Measurements from ENCODE around the gene TRAF5.

DNA sequence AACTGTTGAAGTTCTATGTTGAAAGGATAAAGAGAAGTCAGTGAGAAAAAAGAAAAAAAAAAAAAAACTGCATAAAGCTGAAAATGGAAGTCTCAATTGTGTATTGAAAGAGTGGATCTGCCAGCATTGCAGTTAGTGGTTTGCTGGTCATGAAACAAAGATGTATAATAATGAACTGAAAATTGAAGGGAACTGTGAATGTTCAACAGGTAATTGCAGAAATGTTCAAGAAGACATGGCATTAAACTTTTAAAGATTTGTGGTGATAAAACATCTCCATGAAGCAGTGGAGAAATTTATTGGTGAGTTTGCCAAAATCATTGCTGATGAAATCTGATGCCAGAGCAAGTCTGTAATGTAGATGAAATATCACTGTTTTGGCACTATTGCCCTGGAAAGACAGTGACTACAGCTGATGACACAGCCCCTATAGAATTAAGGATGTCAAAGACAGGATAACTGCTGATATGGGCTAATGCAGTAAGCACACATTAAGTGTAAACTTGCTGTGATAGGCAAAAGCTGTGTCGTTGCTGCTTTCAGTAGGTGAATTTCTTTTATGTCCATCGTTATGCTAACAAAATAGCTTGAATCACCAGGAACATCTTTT, 94.3 kb downstream of the TRAF5 start:
- no peak for TF ChIP-seq POLR2A (IDR thresholded peaks at IDR 0.05)
- TF ChIP-seq, protein P1, sequence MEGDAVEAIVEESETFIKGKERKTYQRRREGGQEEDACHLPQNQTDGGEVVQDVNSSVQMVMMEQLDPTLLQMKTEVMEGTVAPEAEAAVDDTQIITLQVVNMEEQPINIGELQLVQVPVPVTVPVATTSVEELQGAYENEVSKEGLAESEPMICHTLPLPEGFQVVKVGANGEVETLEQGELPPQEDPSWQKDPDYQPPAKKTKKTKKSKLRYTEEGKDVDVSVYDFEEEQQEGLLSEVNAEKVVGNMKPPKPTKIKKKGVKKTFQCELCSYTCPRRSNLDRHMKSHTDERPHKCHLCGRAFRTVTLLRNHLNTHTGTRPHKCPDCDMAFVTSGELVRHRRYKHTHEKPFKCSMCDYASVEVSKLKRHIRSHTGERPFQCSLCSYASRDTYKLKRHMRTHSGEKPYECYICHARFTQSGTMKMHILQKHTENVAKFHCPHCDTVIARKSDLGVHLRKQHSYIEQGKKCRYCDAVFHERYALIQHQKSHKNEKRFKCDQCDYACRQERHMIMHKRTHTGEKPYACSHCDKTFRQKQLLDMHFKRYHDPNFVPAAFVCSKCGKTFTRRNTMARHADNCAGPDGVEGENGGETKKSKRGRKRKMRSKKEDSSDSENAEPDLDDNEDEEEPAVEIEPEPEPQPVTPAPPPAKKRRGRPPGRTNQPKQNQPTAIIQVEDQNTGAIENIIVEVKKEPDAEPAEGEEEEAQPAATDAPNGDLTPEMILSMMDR (IDR thresholded peaks at IDR 0.05): no peak
